Measurements from ENCODE around the gene SRRM1.
"Not testable (repeated sequence)": the region's sequence is repeated elsewhere in the genome, so short reads cannot be mapped to it uniquely, and the experiment has no call there.

- TF ChIP-seq CTCF (IDR thresholded peaks at IDR 0.05 in 2 of 3, conservative IDR thresholded peaks at IDR 0.05 in 1 of 3; ENCODE audit: control insufficient read depth in 2 of 3, extremely low read depth in 1 of 3, insufficient read depth in 1 of 3, low read depth in 3 of 3, low read length in 3 of 3); STAT3 (IDR thresholded peaks at IDR 0.05; ENCODE audit: low read depth, low read length); EZH2 (IDR thresholded peaks at IDR 0.05; ENCODE audit: borderline replicate concordance, control insufficient read depth, low read depth, low read length); RFX5 (IDR thresholded peaks at IDR 0.05; ENCODE audit: low read depth, low read length); CBFB (IDR thresholded peaks at IDR 0.05; ENCODE audit: low read depth); SP1 (IDR thresholded peaks at IDR 0.05; ENCODE audit: low read depth, low read length): not testable (repeated sequence)
Observed at GRCh38 chr1:24678421-24678820, 35.3 kb downstream of the SRRM1 start.
